ENCODE results near the gene ARHGEF17.

ARHGEF17 gene

DNA sequence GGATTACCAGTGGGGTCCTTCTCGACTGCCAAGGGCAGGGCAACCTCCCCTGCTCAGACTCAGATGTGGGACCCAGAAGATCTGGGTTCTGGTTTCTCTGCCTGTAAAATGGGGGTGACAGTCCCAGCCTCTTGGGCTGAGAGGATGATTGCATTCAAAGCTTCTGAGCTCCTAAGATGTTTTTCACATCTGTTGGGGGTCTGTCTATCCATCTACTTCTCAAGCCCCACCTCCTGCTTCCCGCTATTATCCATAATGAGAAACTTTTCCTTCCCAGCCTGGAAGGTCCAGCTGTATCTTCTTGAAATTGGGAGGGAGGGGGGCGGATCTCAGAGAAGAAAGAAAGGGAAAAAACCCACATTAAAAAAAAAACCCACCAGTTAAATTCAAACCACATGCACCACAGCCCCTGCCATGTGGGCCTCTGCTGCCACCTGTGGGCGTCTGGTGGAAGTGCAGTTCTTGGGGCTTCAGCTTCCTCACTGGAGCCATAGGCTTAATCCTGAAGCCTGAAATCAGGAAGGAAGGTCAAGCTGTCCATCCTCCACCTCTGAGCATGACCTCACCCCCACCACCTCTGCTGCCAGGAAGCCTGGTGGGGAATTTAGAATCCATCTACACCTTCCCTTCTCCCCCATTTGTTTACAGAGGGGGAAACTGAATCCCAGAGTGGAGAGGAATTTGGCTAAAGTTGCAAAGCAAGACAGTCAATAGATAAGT lies 27.3 kb downstream of the ARHGEF17 start:
- H3K4me1 ChIP-seq (ENCODE audit: control insufficient read depth, low read length), result peaks cover 4% of the 10 kb centered on the region

DNA sequence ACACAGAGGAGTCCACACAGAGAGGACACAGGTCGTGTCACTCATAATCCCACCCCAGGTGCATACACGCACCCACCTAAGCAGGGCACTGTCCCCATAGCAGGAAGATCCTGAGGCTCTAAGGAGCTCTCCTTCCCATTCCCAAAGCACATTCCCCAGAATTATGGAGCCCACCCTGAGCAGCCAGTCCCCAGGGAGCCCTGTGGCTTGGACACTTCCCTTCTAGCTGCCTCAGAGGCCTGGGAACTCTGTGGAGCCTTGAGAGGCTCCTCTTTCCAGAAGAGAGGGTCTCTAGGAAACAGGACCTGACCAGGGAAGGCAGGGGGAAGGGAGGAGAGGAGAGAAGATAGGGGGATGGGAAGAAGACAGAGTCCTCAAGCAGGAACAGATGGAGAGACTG lies 29.8 kb downstream of the ARHGEF17 start:
- no peaks in the 10 kb centered on the region for H3K36me3 ChIP-seq (ENCODE audit: control insufficient read depth, low read length)
- H3K27ac ChIP-seq (ENCODE audit: low read depth, low read length), result no peak overlapping the region
- peaks cover 4% of the 10 kb centered on the region for H3K4me1 ChIP-seq (ENCODE audit: control insufficient read depth, low read length)
- H3K9me2 ChIP-seq (replicated peaks; ENCODE audit: control insufficient read depth, low read length), result no peaks in the 10 kb centered on the region
- H3K4me3 ChIP-seq (ENCODE audit: low read length), result no peak overlapping the region
- H3K9me3 ChIP-seq (ENCODE audit: control insufficient read depth, insufficient read depth, low read length), result no peaks in the 10 kb centered on the region
- no peak overlapping the region for H3K4me2 ChIP-seq (ENCODE audit: low read length)
- TF ChIP-seq, protein P1, sequence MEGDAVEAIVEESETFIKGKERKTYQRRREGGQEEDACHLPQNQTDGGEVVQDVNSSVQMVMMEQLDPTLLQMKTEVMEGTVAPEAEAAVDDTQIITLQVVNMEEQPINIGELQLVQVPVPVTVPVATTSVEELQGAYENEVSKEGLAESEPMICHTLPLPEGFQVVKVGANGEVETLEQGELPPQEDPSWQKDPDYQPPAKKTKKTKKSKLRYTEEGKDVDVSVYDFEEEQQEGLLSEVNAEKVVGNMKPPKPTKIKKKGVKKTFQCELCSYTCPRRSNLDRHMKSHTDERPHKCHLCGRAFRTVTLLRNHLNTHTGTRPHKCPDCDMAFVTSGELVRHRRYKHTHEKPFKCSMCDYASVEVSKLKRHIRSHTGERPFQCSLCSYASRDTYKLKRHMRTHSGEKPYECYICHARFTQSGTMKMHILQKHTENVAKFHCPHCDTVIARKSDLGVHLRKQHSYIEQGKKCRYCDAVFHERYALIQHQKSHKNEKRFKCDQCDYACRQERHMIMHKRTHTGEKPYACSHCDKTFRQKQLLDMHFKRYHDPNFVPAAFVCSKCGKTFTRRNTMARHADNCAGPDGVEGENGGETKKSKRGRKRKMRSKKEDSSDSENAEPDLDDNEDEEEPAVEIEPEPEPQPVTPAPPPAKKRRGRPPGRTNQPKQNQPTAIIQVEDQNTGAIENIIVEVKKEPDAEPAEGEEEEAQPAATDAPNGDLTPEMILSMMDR (IDR thresholded peaks at IDR 0.05; ENCODE audit: low read depth, low read length, poor library complexity, severe bottlenecking), result no peak
- TF ChIP-seq EZH2phosphoT487 (IDR thresholded peaks at IDR 0.05; ENCODE audit: borderline replicate concordance, low read length), result no peak
- H3F3A ChIP-seq (ENCODE audit: control insufficient read depth, insufficient read depth), result no peaks in the 10 kb centered on the region
- H3K27me3 ChIP-seq (ENCODE audit: control insufficient read depth, low read length), result peaks cover 4% of the 10 kb centered on the region; the same call in 1 of the 2 replicates
- H3K79me2 ChIP-seq (ENCODE audit: control insufficient read depth, low read length), result no peaks in the 10 kb centered on the region
- no peaks in the 10 kb centered on the region for H4K20me1 ChIP-seq (ENCODE audit: control insufficient read depth, insufficient read depth, low read depth, low read length)

More for the DNA sequence above, 27.3 kb downstream of the ARHGEF17 start:
- Histone ChIP-seq H3K4me2 (ENCODE audit: low read length) (peak overlapping the region; percentile 1; the same call in 1 of the 2 replicates), H3K27me3 (ENCODE audit: control insufficient read depth, low read length) (peaks cover 4% of the 10 kb centered on the region; the same call in 1 of the 2 replicates), H3K36me3 (ENCODE audit: control insufficient read depth, low read length) (no peaks in the 10 kb centered on the region), H3K27ac (ENCODE audit: low read depth, low read length) (no peak overlapping the region), H4K20me1 (ENCODE audit: control insufficient read depth, insufficient read depth, low read depth, low read length) (no peaks in the 10 kb centered on the region), H3F3A (ENCODE audit: control insufficient read depth, insufficient read depth) (no peaks in the 10 kb centered on the region), H3K79me2 (ENCODE audit: control insufficient read depth, low read length) (no peaks in the 10 kb centered on the region), H3K4me3 (ENCODE audit: low read length) (no peak overlapping the region), H3K9me2 (replicated peaks; ENCODE audit: control insufficient read depth, low read length) (no peaks in the 10 kb centered on the region), H3K9me3 (ENCODE audit: control insufficient read depth, insufficient read depth, low read length) (no peaks in the 10 kb centered on the region)
- TF ChIP-seq, protein P1 (IDR thresholded peaks at IDR 0.05; ENCODE audit: low read depth, low read length, poor library complexity, severe bottlenecking), result peak; percentile 99
- no peak for TF ChIP-seq EZH2phosphoT487 (IDR thresholded peaks at IDR 0.05; ENCODE audit: borderline replicate concordance, low read length)

DNA sequence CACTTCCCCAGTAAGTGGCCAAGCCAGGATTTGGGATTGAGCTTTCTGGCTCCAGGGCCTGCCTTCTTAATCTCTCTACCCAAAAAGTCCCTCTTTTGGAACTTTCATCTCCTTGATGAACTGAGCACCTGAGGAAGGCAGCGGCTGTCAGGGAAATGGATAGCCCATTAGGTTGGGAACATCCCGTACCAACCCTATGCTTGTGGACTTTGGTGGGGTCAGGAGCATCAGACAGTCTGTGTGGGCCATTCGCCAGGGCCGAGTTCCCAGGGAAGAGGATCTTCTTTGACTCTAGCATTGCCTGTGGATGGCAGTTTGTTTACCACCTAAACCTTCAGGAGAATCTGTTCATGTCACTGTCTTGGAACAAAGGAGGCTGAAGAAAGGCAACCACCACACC lies 30.2 kb downstream of the ARHGEF17 start:
- Histone ChIP-seq H3K4me2 (ENCODE audit: low read length) (no peak overlapping the region), H3F3A (ENCODE audit: control insufficient read depth, insufficient read depth) (no peaks in the 10 kb centered on the region), H3K79me2 (ENCODE audit: control insufficient read depth, low read length) (no peaks in the 10 kb centered on the region), H4K20me1 (ENCODE audit: control insufficient read depth, insufficient read depth, low read depth, low read length) (no peaks in the 10 kb centered on the region), H3K36me3 (ENCODE audit: control insufficient read depth, low read length) (no peaks in the 10 kb centered on the region), H3K9me3 (ENCODE audit: control insufficient read depth, insufficient read depth, low read length) (no peaks in the 10 kb centered on the region), H3K4me3 (ENCODE audit: low read length) (no peak overlapping the region), H3K4me1 (ENCODE audit: control insufficient read depth, low read length) (peaks cover 4% of the 10 kb centered on the region), H3K9me2 (replicated peaks; ENCODE audit: control insufficient read depth, low read length) (no peaks in the 10 kb centered on the region), H3K27ac (ENCODE audit: low read depth, low read length) (no peak overlapping the region), H3K27me3 (ENCODE audit: control insufficient read depth, low read length) (peaks cover 4% of the 10 kb centered on the region; the same call in 1 of the 2 replicates)
- no peak for TF ChIP-seq EZH2phosphoT487 (IDR thresholded peaks at IDR 0.05; ENCODE audit: borderline replicate concordance, low read length)
- TF ChIP-seq, protein P1 (IDR thresholded peaks at IDR 0.05; ENCODE audit: low read depth, low read length, poor library complexity, severe bottlenecking), result no peak
